Measurements from ENCODE around the gene PEX7. TPM values are rescaled to one million over a fixed set of nuclear protein-coding genes. Genes with fewer than 3 reads are reported as not detected.
A peak's percentile ranks its signal among the peaks of the same experiment; 100 is the strongest.

PEX7 gene
- total RNA-seq, 5 donors from 2014 or later (not counting 1 experiment from before 2014, with no cell fraction given) = 4.3 to 5.5 (median 4.9) TPM

GRCh38 chr6:136783495-136784270 lies 38.7 kb upstream of the PEX7 start:
- peak overlapping the region; percentile 49 to 66 (median 62) for H3K4me3 Mint-ChIP-seq
- Histone ChIP-seq H3K27ac (ENCODE audit: low read length) (no peak overlapping the region), H3K36me3 (ENCODE audit: control insufficient read depth in 2 of 2, extremely low read depth in 1 of 2, insufficient read depth in 1 of 2, low read length in 1 of 2) (no peaks in the 10 kb centered on the region), H3K4me1 (ENCODE audit: control insufficient read depth in 1 of 2, extremely low read depth in 1 of 2, insufficient read depth in 2 of 2, low read length in 2 of 2) (peaks cover 18 to 60% of the 10 kb centered on the region in 2 experiments), H3K27me3 (replicated peaks in 1 of 2; ENCODE audit: control insufficient read depth in 2 of 2, extremely low read depth in 1 of 2, insufficient read depth in 2 of 2, low read length in 1 of 2) (no peaks in the 10 kb centered on the region), H3K9me3 (no peaks in the 10 kb centered on the region), H3K4me3 (ENCODE audit: control insufficient read depth in 1 of 2, extremely low read depth in 1 of 2, low read length in 1 of 2) (no peak overlapping the region)
- peak in 3 of 4 experiments; percentile 37 to 46 (median 38) for ATAC-seq (replicated peaks in 1 of 4)
- H3K36me3 Mint-ChIP-seq = peaks cover 14% of the 10 kb centered on the region
- ChIA-PET POLR2A (interaction anchor here in 1 of 2 donors (0.7 kb wide), 1 partner anchor 1790 kb away, joined by 3 read pairs; no protein-coding TSS in a partner anchor), CTCF (interaction anchor here (1.4 to 1.8 kb wide), 3 partner anchors 9 to 137 kb away, joined by 3 to 17 read pairs (median 4); partner anchors contain the start of gene MAP3K5 (in 2 of the 2))
- H3K27me3 Mint-ChIP-seq = no peaks in the 10 kb centered on the region
- peak in 3 of 35 experiments; percentile 23 to 47 (median 40) for DNase-seq
- 67% methylated on average over 3 of the region's 9 CpGs for WGBS (ENCODE audit: insufficient coverage)
- peaks cover 76 to 82% (median 76%) of the 10 kb centered on the region in 3 donors for H3K4me1 Mint-ChIP-seq
- H3K9me3 Mint-ChIP-seq = no peaks in the 10 kb centered on the region
- H3K27ac Mint-ChIP-seq = peak overlapping the region; percentile 52 to 93

GRCh38 chr6:136784271-136784664 lies 38.1 kb upstream of the PEX7 start:
- WGBS (ENCODE audit: insufficient coverage) = 95% methylated on average over 4 of the region's 8 CpGs
- Mint-ChIP-seq H3K9me3 (no peaks in the 10 kb centered on the region), H3K36me3 (peaks cover 15% of the 10 kb centered on the region), H3K4me1 (peaks cover 79 to 85% (median 82%) of the 10 kb centered on the region in 3 donors), H3K4me3 (peak overlapping the region; percentile 49 to 66 (median 62)), H3K27ac (peak overlapping the region; percentile 88 to 93), H3K27me3 (no peaks in the 10 kb centered on the region)
- no peaks in the 10 kb centered on the region for H3K27me3 ChIP-seq (replicated peaks in 1 of 2; ENCODE audit: control insufficient read depth in 2 of 2, extremely low read depth in 1 of 2, insufficient read depth in 2 of 2, low read length in 1 of 2)
- ChIA-PET POLR2A (interaction anchor here (0.5 to 0.7 kb wide), 2 partner anchors 29 to 1791 kb away, joined by 3 to 8 read pairs; no protein-coding TSS in a partner anchor), CTCF (interaction anchor here (1.4 to 1.8 kb wide), 3 partner anchors 8 to 137 kb away, joined by 3 to 17 read pairs (median 4); partner anchors contain the start of gene MAP3K5 (in 2 of the 2))
- DNase-seq = no peak
- no peaks in the 10 kb centered on the region for H3K9me3 ChIP-seq
- no peaks in the 10 kb centered on the region for H3K36me3 ChIP-seq (ENCODE audit: control insufficient read depth in 2 of 2, extremely low read depth in 1 of 2, insufficient read depth in 1 of 2, low read length in 1 of 2)
- no peak for ATAC-seq (replicated peaks in 1 of 4)
- no peak overlapping the region for H3K4me3 ChIP-seq (ENCODE audit: control insufficient read depth in 1 of 2, extremely low read depth in 1 of 2, low read length in 1 of 2)
- H3K4me1 ChIP-seq (ENCODE audit: control insufficient read depth in 1 of 2, extremely low read depth in 1 of 2, insufficient read depth in 2 of 2, low read length in 2 of 2) = peaks cover 18 to 65% of the 10 kb centered on the region in 2 experiments
- H3K27ac ChIP-seq (ENCODE audit: low read length) = no peak overlapping the region

GRCh38 chr6:136784910-136785746 lies 37.3 kb upstream of the PEX7 start:
- POLR2A ChIA-PET = interaction anchor here in 1 of 2 donors (0.5 kb wide), 1 partner anchor 931 kb away, joined by 3 read pairs; no protein-coding TSS in a partner anchor
- peak in 26 of 35 experiments; percentile 15 to 59 (median 30) for DNase-seq
- Mint-ChIP-seq H3K4me3 (peak overlapping the region; percentile 62 to 80 (median 65)), H3K27me3 (no peaks in the 10 kb centered on the region), H3K36me3 (peaks cover 15% of the 10 kb centered on the region), H3K9me3 (no peaks in the 10 kb centered on the region), H3K4me1 (peaks cover 80 to 85% (median 81%) of the 10 kb centered on the region in 3 donors), H3K27ac (peak overlapping the region; percentile 88 to 93)
- no peaks in the 10 kb centered on the region for H3K9me3 ChIP-seq
- H3K4me1 ChIP-seq (ENCODE audit: control insufficient read depth in 1 of 2, extremely low read depth in 1 of 2, insufficient read depth in 2 of 2, low read length in 2 of 2) = peaks cover 18 to 67% of the 10 kb centered on the region in 2 experiments
- H3K36me3 ChIP-seq (ENCODE audit: control insufficient read depth in 2 of 2, extremely low read depth in 1 of 2, insufficient read depth in 1 of 2, low read length in 1 of 2) = no peaks in the 10 kb centered on the region
- 39% methylated on average over 2 of the region's 10 CpGs for WGBS (ENCODE audit: insufficient coverage)
- peak overlapping the region in 1 of 2 donors; percentile 20 for H3K4me3 ChIP-seq (ENCODE audit: control insufficient read depth in 1 of 2, extremely low read depth in 1 of 2, low read length in 1 of 2)
- H3K27me3 ChIP-seq (replicated peaks in 1 of 2; ENCODE audit: control insufficient read depth in 2 of 2, extremely low read depth in 1 of 2, insufficient read depth in 2 of 2, low read length in 1 of 2) = no peaks in the 10 kb centered on the region
- peak overlapping the region; percentile 73 for H3K27ac ChIP-seq (ENCODE audit: low read length)
- CTCF ChIA-PET = interaction anchor here in 1 of 2 donors (0.6 to 1.7 kb wide), 4 partner anchors 20 to 138 kb away, joined by 3 to 4 read pairs (median 3); no protein-coding TSS in a partner anchor
- peak; percentile 59 to 69 (median 68) for ATAC-seq (replicated peaks in 1 of 4)

GRCh38 chr6:136786658-136787057 lies 35.7 kb upstream of the PEX7 start:
- Mint-ChIP-seq H3K4me3 (peak overlapping the region in 1 of 3 donors; percentile 62), H3K9me3 (no peaks in the 10 kb centered on the region)

GRCh38 chr6:136787726-136788068 lies 34.7 kb upstream of the PEX7 start:
- DNase-seq (no peak), ATAC-seq (replicated peaks in 1 of 4) (no peak)
- no peaks in the 10 kb centered on the region for H3K36me3 ChIP-seq (ENCODE audit: control insufficient read depth in 2 of 2, extremely low read depth in 1 of 2, insufficient read depth in 1 of 2, low read length in 1 of 2)
- peaks cover 75 to 79% (median 76%) of the 10 kb centered on the region in 3 donors for H3K4me1 Mint-ChIP-seq
- no peak overlapping the region for H3K4me3 ChIP-seq (ENCODE audit: control insufficient read depth in 1 of 2, extremely low read depth in 1 of 2, low read length in 1 of 2)
- 100% methylated on average over 1 of the region's 4 CpGs for WGBS (ENCODE audit: insufficient coverage)
- CTCF ChIA-PET = interaction anchor here (0.9 to 8.4 kb wide), 4 partner anchors 19 to 143 kb away, joined by 3 to 320 read pairs (median 56); no protein-coding TSS in a partner anchor
- POLR2A ChIA-PET = interaction anchor here in 1 of 2 donors (0.8 to 1.9 kb wide), 2 partner anchors 22 to 28 kb away, joined by 5 to 10 read pairs; no protein-coding TSS in a partner anchor
- no peaks in the 10 kb centered on the region for H3K9me3 ChIP-seq
- H3K27me3 Mint-ChIP-seq = no peaks in the 10 kb centered on the region
- no peaks in the 10 kb centered on the region for H3K9me3 Mint-ChIP-seq
- H3K4me3 Mint-ChIP-seq = peak overlapping the region; percentile 39 to 97 (median 73)
- peaks cover 10% of the 10 kb centered on the region for H3K36me3 Mint-ChIP-seq
- H3K27me3 ChIP-seq (replicated peaks in 1 of 2; ENCODE audit: control insufficient read depth in 2 of 2, extremely low read depth in 1 of 2, insufficient read depth in 2 of 2, low read length in 1 of 2) = no peaks in the 10 kb centered on the region
- H3K4me1 ChIP-seq (ENCODE audit: control insufficient read depth in 1 of 2, extremely low read depth in 1 of 2, insufficient read depth in 2 of 2, low read length in 2 of 2) = peaks cover 20 to 60% of the 10 kb centered on the region in 2 experiments
- peak overlapping the region; percentile 92 to 93 for H3K27ac Mint-ChIP-seq
- peak overlapping the region; percentile 73 for H3K27ac ChIP-seq (ENCODE audit: low read length)

More at GRCh38 chr6:136786658-136787057, 35.7 kb upstream of the PEX7 start:
- Histone ChIP-seq H3K4me1 (ENCODE audit: control insufficient read depth in 1 of 2, extremely low read depth in 1 of 2, insufficient read depth in 2 of 2, low read length in 2 of 2) (peaks cover 25 to 67% of the 10 kb centered on the region in 2 experiments), H3K9me3 (no peaks in the 10 kb centered on the region), H3K4me3 (ENCODE audit: control insufficient read depth in 1 of 2, extremely low read depth in 1 of 2, low read length in 1 of 2) (no peak overlapping the region), H3K27ac (ENCODE audit: low read length) (peak overlapping the region; percentile 73), H3K27me3 (replicated peaks in 1 of 2; ENCODE audit: control insufficient read depth in 2 of 2, extremely low read depth in 1 of 2, insufficient read depth in 2 of 2, low read length in 1 of 2) (no peaks in the 10 kb centered on the region), H3K36me3 (ENCODE audit: control insufficient read depth in 2 of 2, extremely low read depth in 1 of 2, insufficient read depth in 1 of 2, low read length in 1 of 2) (no peaks in the 10 kb centered on the region)
- 92% methylated on average over 5 of the region's 6 CpGs for WGBS (ENCODE audit: insufficient coverage)
- Mint-ChIP-seq H3K36me3 (peaks cover 15% of the 10 kb centered on the region), H3K27me3 (no peaks in the 10 kb centered on the region), H3K4me1 (peaks cover 84 to 85% (median 85%) of the 10 kb centered on the region in 3 donors), H3K27ac (peak overlapping the region; percentile 92 to 93)
- ChIA-PET POLR2A (interaction anchor here (0.6 to 1.9 kb wide), 4 partner anchors 13 to 488 kb away, joined by 3 to 12 read pairs (median 6); no protein-coding TSS in a partner anchor), CTCF (interaction anchor here (0.7 to 1.0 kb wide), 4 partner anchors 18 to 142 kb away, joined by 3 to 6 read pairs (median 4); no protein-coding TSS in a partner anchor)
- ATAC-seq (replicated peaks in 1 of 4) (no peak), DNase-seq (no peak)
